ENCODE data around the gene KLRG1.

- TF ChIP-seq CTCF (IDR thresholded peaks at IDR 0.05; ENCODE audit: borderline replicate concordance, extremely low read depth, low read length, poor library complexity, severe bottlenecking) (no peak), EZH2 (IDR thresholded peaks at IDR 0.05; ENCODE audit: borderline replicate concordance, low read depth, low read length, severe bottlenecking) (no peak)
These were observed 43.0 kb downstream of the KLRG1 start for GRCh38 chr12:9032202-9032964.

Data from DND-41 (cell line).